ENCODE results near the gene SNX1.

- no peak for TF ChIP-seq POLR2A (IDR thresholded peaks at IDR 0.05)
- TF ChIP-seq, protein P1, sequence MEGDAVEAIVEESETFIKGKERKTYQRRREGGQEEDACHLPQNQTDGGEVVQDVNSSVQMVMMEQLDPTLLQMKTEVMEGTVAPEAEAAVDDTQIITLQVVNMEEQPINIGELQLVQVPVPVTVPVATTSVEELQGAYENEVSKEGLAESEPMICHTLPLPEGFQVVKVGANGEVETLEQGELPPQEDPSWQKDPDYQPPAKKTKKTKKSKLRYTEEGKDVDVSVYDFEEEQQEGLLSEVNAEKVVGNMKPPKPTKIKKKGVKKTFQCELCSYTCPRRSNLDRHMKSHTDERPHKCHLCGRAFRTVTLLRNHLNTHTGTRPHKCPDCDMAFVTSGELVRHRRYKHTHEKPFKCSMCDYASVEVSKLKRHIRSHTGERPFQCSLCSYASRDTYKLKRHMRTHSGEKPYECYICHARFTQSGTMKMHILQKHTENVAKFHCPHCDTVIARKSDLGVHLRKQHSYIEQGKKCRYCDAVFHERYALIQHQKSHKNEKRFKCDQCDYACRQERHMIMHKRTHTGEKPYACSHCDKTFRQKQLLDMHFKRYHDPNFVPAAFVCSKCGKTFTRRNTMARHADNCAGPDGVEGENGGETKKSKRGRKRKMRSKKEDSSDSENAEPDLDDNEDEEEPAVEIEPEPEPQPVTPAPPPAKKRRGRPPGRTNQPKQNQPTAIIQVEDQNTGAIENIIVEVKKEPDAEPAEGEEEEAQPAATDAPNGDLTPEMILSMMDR (IDR thresholded peaks at IDR 0.05), result no peak
These were observed 56.1 kb downstream of the SNX1 start, which contains the start of gene SNX22 for GRCh38 chr15:64151727-64152506.
